ENCODE data around the gene TRAPPC6A.

GRCh38 chr19:45179892-45180370, 1.9 kb upstream of the TRAPPC6A start:
- TF ChIP-seq POLR2A (IDR thresholded peaks at IDR 0.05; ENCODE audit: low read depth, low read length) (no peak), TAF1 (IDR thresholded peaks at IDR 0.05; ENCODE audit: borderline replicate concordance, low read depth, low read length) (no peak), POLR2AphosphoS5 (IDR thresholded peaks at IDR 0.05; ENCODE audit: low read depth, low read length) (no peak)

All from GM12892 (cell line).